Subcutaneous adipose tissue (tissue), 4 donors: Measurements from ENCODE around the gene PACS1. TPM values are rescaled to one million over a fixed set of nuclear protein-coding genes. Genes with fewer than 3 reads are reported as not detected.

Experiments
- CTCF ChIP-seq: fragments of 450-650 bp; IDR thresholded peaks from one replicate; pipeline ENCODE4 v1.5.1; 2016; ENCODE audit warnings: low read depth, mild to moderate bottlenecking, control low read depth, antibody characterized with exemption, moderate library complexity
- total RNA-seq, 4 donors: library from RNA; depleted of rRNA; stranded (reverse); fragments of >200 nt; gene quantifications; one replicate each; pipeline ENCODE4 v1.1.0, GENCODE V29; 2016

Gene PACS1
- total RNA-seq, 4 donors from 2014 or later, result 38.3 to 75.7 (median 41.0) TPM

GRCh38 chr11:66176650-66177049, 106.6 kb downstream of the PACS1 start:
- no peak for TF ChIP-seq CTCF

GRCh38 chr11:66178183-66178582, 108.1 kb downstream of the PACS1 start:
- no peak for TF ChIP-seq CTCF

- no peak for TF ChIP-seq CTCF
Measured at GRCh38 chr11:66178871-66179270, 108.8 kb downstream of the PACS1 start.

GRCh38 chr11:66181632-66182315, 111.7 kb downstream of the PACS1 start:
- no peak for TF ChIP-seq CTCF

GRCh38 chr11:66183494-66184048, 113.5 kb downstream of the PACS1 start:
- no peak for TF ChIP-seq CTCF

GRCh38 chr11:66184728-66185127, 114.7 kb downstream of the PACS1 start:
- no peak for TF ChIP-seq CTCF

GRCh38 chr11:66186470-66186869, 116.4 kb downstream of the PACS1 start:
- TF ChIP-seq CTCF, result no peak
